GM15510 (cell line): Measurements from ENCODE around the gene UQCRHL.
"Not testable (repeated sequence)": the region's sequence is repeated elsewhere in the genome, so short reads cannot be mapped to it uniquely, and the experiment has no call there.

Source experiments
- POLR2A ChIP-seq: IDR thresholded peaks from 3 replicates; pipeline ENCODE4 v1.6.1; 2011; ENCODE audit warnings: borderline replicate concordance; ENCODE audit not compliant: insufficient read length; ENCODE audit errors: extremely low read depth

Gene UQCRHL

DNA sequence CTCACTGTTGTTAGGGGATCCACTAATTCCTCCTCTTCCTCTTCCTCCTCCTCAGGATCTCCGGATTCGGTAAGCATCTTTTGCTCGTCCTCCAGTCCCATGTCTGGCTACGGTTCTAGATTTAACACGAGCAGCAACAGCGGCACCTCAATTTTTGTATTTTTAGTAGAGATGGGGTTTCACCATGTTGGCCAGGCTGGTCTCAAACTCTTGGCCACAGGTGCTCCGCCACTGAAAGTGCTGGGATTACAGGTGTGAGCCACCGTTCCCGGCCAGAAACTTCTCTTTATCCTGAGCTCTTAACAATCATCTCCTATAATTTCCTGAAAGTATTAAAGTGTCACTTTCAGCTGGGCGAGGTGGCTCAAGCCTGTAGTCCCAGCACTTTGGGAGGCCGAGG, at the start of gene UQCRHL:
Gene UQCRHL (minus strand): TSS at position 101 of the 400 bp plus-strand sequence. CDS start 0 bp downstream, at position 101.
- not testable (repeated sequence) for TF ChIP-seq POLR2A

DNA sequence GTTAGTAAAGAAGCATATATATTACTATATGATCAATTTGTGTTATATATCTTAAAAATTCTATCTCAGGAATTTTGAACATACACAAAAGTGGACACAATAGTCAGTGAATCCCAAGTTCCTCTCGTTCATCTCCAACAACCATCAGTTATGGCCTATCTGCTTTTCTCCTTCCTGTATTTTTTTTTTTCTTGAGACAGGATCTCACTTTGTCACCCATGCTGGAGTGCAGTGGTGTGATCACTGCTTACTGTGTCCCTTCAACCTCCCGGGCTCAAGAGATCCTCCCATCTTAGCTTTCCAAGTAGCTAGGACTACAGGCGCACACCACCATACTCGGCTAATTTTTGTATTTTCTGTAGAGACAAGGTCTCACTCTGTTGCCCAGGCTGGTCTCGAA, 49.4 kb upstream of the UQCRHL start:
- no peak for TF ChIP-seq POLR2A

- no peak for TF ChIP-seq POLR2A
Observed at GRCh38 chr1:15852828-15853302, 45.4 kb upstream of the UQCRHL start.

- no peak for TF ChIP-seq POLR2A
Observed at GRCh38 chr1:15852036-15852827, 44.8 kb upstream of the UQCRHL start.

DNA sequence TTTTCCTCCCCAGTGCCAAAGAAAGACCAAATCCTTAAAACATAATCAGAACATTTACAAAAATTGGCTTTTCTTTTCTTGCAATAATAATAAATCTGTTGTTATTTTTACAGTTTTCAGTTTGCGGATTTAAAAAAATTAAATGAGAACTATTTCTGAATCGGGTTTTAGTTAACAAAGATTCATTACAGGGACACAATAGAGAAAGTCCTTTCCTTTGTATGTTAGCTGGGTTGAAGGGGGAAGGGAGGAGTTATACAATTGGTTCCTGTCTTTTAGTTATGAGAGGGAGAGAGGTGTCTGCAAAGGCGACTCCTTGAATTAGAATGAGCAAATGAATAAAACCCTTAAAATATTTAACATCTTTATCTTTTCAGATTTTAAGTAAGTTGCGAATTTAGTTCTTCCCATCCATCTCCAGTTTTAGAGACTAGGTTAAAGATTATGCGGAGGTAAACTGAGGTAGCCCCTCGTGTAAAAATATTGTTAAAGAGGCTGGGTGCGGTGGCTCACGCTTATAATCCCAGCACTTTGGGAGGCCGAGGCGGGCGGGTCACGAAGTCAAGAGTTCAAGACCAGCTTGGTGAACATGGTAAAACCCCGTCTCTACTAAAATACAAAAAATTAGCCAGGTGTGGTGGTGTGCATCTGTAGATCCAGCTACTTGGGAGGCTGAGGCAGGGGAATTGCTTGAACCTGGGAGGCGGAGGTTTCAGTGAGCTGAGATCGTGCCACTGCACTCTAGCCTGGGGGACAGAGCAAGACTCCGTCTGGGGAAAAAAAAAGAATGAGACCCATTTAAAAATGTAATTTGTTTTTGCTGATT, 44.0 kb upstream of the UQCRHL start:
- TF ChIP-seq POLR2A = no peak

DNA sequence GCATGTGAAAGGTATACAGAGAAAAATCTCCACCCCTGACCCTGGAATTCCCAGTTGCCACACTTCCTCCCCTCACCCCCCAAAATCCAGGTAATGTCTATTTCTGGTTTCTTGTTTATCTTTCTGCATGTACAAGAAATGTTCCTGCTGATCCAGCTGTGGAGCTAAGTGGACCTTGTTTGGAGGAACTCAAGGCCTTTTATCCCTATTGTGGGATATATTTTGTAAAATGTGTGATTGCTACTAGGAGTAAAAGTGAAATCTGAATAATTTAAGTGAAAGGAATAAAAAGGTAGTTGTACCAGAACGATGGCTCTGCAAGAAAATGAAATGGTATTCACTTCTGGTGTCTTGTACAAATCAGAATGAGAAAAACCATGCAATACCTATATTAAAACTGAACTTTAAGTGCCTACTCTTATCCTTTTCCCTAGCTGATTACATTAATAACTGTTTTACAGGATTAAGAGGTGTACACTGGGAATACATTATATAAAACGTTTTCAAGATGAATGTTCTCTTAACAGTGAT, 43.1 kb upstream of the UQCRHL start:
- TF ChIP-seq POLR2A = no peak

DNA sequence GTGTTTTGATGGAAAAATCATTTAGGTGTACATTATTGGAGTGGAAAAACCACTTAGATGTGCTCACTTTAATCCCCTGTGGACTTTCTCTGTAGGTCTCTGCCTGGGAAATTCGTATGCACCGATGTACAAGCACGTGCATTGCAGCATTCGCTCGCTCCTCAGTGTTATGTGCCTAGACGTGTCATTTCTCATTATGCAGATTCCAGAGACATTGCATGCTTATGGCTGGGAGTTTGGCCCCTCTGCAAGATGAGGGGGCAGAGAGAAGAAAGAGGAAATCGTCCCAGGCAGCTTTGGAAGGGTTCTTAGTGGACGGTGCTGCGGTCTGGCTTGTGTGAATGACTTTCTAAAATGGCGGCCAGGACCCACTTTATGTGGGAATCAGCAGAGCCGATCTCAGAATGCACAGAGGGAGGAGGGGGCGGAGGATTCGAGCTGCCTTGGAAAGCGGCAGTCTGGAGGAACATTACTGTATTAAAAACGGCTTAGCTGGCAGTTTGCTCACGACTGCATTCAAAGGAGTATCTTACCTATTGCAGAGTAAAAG, 42.4 kb upstream of the UQCRHL start:
- TF ChIP-seq POLR2A = no peak

DNA sequence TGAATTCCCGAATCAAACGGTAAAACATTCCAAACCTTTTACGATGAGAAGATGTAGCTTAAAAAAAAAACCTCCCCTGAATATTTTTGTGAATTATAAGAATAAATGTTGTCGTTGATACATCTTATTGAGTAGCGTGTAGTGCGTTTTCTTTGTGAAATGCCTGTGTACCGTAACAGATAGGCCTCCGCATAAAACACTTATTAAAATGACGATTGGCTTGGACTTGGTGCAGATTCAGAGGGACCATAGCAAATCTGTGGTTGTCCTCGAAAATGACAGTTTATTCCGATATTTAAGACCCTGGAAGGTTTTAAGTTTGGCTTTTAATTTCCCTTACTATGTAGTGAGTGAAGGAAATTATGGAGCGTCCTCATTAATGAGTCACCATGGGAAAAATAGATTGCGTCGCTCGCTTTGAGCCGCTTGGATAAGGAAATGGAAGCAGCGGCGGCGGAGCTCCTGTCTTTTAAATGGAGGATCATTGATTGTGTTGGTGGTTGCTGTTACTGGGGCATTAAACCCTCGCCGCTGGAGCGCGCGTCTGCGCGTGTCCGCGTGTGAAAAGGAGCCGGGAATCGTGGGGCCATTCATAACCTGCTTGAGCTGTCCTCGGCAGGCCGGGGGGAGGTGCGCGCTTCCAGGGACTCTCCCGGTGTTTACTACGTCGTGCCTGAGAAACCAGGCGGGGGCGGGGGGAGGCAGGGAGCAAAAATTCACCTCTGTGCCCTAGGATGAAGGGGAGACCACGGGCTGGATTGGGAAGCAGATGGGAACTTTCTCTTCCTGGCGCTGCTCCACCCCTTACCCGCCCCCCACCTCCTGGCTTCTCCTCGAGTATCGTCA, 41.7 kb upstream of the UQCRHL start:
- TF ChIP-seq POLR2A = peak; percentile 39

- TF ChIP-seq POLR2A = no peak
Observed at GRCh38 chr1:15848143-15848928, 40.9 kb upstream of the UQCRHL start.

- no peak for TF ChIP-seq POLR2A
Observed at GRCh38 chr1:15847893-15848142, 40.4 kb upstream of the UQCRHL start.

- peak; percentile 80 for TF ChIP-seq POLR2A
Observed at GRCh38 chr1:15847100-15847892, 39.8 kb upstream of the UQCRHL start, which contains the start of gene SPEN. TSS of gene SPEN (plus strand) at chr1:15847707. CDS start at chr1:15848068, 361 bp downstream.

DNA sequence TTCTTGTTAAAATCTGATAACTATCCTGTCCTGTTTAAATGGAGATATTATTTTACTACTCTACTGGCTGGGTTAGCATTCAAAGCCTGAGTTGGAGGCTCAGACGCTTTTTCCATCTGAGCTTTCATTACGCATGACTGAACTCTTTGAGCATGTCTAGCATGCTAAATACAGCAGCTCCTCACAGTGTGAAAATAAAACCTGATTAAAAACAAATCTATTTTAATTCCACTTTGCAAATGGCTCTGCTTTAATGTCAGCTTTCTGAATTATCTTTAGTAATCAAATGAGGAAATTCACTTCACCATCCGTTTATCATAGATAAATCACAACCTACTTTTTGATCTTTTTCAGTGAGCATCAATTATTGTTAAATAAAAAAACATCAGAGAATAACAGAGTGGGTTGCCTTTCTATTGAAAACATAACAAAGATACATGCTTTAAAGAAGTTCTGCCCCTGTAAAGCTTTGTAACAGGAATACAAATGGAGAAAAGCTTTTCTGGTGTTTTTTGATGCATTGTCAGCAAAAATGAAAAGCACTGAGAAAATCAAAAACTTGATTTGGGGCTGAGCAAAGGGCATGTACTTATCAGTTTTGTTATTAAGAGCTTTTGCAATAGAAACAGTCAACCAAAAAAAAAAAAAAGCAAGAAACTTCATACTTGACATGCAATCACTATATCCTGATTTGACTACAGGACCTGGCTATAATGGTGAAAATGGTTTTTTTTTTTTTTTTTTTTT, 36.5 kb upstream of the UQCRHL start:
- TF ChIP-seq POLR2A = no peak
